Bronchial epithelial cell (primary cell): ENCODE data around the gene CHCHD10. TPM values are rescaled to one million over a fixed set of nuclear protein-coding genes. Genes with fewer than 3 reads are reported as not detected.
A peak's percentile ranks its signal among the peaks of the same experiment; 100 is the strongest.

Source experiments
- DNase-seq: peaks from one replicate; pipeline ENCODE4 v3.0.0-alpha.2; 2010; ENCODE audit warnings: low read depth
- FAIRE-seq: peaks from 2 replicates; lab custom pipeline; 2011; peaks lifted over from hg19 to GRCh38; lab: Jason Lieb, UNC
- H3K27me3 ChIP-seq: 2 replicates; pipeline ENCODE4 v1.5.1; 2011; ENCODE audit warnings: low read length; ENCODE audit not compliant: control insufficient read depth, insufficient read depth
- H3K36me3 ChIP-seq: 2 replicates; pipeline ENCODE4 v1.5.1; 2011; ENCODE audit warnings: low read length; ENCODE audit not compliant: control insufficient read depth, insufficient read depth
- H3K4me3 ChIP-seq: 2 replicates; pipeline ENCODE4 v1.5.1; 2011; ENCODE audit warnings: mild to moderate bottlenecking, low read depth, low read length, control low read depth
- total RNA-seq: library from RNA; depleted of rRNA; stranded (reverse); fragments of >200 nt; gene quantifications from 2 replicates; pipeline ENCODE4 v1.2.1, GENCODE V29; 2014
- TF ChIP-seq, protein P1 (sequence below): IDR thresholded peaks from 2 replicates; pipeline ENCODE4 v1.5.1; 2011; ENCODE audit warnings: mild to moderate bottlenecking, moderate library complexity, low read length, control low read depth, inconsistent platforms; ENCODE audit not compliant: insufficient read depth, severe bottlenecking

CHCHD10 gene
- total RNA-seq, 1 donor from 2014 or later = 4.5 TPM

DNA sequence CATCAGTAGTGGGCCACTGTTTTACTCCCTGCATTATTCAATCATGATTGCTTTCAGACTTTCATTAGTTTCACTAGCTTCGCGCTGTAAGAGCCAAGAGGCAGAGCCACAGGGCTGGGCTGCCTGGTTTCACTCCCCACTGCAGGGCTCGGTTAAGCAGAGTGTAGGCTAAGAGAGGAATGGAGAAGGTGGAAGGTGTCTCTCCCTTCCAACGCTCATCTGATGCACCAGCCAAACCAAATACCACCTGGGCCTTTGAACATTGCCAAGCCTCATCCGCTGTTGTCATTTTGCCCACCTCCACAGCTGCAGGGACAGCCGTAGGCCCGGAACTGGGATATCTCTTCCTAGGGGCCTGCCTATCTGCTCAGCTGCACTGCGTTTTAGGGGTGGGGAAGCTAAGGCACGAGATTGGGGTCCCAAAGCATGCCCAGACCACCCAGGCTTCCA lies 18.5 kb upstream of the CHCHD10 start:
- FAIRE-seq = no peak
- no peak for DNase-seq
- Histone ChIP-seq H3K36me3 (no peaks in the 10 kb centered on the region), H3K27me3 (no peaks in the 10 kb centered on the region), H3K4me3 (peak overlapping the region; percentile 72)
- TF ChIP-seq, protein P1, sequence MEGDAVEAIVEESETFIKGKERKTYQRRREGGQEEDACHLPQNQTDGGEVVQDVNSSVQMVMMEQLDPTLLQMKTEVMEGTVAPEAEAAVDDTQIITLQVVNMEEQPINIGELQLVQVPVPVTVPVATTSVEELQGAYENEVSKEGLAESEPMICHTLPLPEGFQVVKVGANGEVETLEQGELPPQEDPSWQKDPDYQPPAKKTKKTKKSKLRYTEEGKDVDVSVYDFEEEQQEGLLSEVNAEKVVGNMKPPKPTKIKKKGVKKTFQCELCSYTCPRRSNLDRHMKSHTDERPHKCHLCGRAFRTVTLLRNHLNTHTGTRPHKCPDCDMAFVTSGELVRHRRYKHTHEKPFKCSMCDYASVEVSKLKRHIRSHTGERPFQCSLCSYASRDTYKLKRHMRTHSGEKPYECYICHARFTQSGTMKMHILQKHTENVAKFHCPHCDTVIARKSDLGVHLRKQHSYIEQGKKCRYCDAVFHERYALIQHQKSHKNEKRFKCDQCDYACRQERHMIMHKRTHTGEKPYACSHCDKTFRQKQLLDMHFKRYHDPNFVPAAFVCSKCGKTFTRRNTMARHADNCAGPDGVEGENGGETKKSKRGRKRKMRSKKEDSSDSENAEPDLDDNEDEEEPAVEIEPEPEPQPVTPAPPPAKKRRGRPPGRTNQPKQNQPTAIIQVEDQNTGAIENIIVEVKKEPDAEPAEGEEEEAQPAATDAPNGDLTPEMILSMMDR = no peak

DNA sequence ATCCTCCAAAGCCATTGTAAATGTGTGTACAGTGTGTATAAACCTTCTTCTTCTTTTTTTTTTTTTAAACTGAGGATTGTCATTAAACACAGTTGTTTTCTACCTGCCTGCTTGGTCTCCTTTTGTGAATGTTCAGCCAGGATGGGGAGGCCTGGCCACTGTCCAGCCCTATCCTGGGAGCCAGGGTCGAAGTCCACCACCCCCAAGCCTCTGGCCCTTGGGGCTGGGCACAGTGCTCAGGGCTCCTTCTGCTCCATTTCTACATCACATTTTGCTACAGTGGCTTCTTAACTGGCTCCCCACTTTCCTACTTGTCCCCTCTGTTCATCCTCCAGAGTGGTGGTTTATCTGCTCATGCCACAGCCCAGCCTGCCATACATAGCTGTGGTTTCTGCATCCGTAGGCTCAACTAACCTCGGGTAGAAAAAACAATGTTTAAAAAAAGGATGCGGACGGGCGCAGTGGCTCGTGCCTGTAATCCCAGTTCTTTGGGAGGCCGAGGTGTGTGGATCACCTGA lies 16.5 kb upstream of the CHCHD10 start:
- FAIRE-seq (no peak), DNase-seq (no peak)
- H3K27me3 ChIP-seq = no peaks in the 10 kb centered on the region
- H3K36me3 ChIP-seq = no peaks in the 10 kb centered on the region
- H3K4me3 ChIP-seq = no peak overlapping the region
- TF ChIP-seq, protein P1 = no peak

DNA sequence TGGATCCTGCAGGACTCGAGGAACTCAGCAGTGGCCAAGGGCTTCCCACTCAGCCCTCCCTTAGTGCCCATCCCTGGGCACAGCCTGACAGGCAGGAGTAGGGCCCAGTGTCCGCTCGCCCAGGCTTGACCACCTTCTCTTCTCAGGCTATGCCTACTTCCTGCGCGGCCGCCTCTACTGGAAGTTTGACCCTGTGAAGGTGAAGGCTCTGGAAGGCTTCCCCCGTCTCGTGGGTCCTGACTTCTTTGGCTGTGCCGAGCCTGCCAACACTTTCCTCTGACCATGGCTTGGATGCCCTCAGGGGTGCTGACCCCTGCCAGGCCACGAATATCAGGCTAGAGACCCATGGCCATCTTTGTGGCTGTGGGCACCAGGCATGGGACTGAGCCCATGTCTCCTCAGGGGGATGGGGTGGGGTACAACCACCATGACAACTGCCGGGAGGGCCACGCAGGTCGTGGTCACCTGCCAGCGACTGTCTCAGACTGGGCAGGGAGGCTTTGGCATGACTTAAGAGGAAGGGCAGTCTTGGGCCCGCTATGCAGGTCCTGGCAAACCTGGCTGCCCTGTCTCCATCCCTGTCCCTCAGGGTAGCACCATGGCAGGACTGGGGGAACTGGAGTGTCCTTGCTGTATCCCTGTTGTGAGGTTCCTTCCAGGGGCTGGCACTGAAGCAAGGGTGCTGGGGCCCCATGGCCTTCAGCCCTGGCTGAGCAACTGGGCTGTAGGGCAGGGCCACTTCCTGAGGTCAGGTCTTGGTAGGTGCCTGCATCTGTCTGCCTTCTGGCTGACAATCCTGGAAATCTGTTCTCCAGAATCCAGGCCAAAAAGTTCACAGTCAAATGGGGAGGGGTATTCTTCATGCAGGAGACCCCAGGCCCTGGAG lies 15.7 kb upstream of the CHCHD10 start:
- TF ChIP-seq, protein P1 = no peak
- FAIRE-seq (no peak), DNase-seq (no peak)
- Histone ChIP-seq H3K27me3 (no peaks in the 10 kb centered on the region), H3K4me3 (no peak overlapping the region), H3K36me3 (no peaks in the 10 kb centered on the region)

DNA sequence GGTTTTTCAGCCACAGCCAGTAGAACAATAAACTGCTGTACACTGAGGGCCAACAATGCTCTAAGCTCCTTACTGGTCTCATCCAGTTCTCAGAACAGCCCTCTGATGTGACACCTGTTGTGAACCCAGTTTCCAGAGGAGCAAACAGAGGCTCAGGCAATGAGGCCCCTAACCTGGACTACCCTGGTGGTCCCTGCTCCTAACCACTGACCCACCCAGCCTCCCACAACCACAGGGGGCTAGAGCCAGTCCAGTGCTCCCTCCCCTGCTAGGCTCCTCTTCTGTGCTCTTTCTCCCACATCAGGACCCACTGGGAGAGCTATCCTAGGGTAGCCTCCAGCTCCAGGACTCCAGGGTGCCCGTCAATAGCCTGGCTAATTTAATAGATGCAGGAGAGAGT lies 14.9 kb upstream of the CHCHD10 start:
- H3K36me3 ChIP-seq = no peaks in the 10 kb centered on the region
- no peak for DNase-seq
- no peaks in the 10 kb centered on the region for H3K27me3 ChIP-seq
- no peak overlapping the region for H3K4me3 ChIP-seq
- FAIRE-seq = no peak
- TF ChIP-seq, protein P1 = no peak

DNA sequence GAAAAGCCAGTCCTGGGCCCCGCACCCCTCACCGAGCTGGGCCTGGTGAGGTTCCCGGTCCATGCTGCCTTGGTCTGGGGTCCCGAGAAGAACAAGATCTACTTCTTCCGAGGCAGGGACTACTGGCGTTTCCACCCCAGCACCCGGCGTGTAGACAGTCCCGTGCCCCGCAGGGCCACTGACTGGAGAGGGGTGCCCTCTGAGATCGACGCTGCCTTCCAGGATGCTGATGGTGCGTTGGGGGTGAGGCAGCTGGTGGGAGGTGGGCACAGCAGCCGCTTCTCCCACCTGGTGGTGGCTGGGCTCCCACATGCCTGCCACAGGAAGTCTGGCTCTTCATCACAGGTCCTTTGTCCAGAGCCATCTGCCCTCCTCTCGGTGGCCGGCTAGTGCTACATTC lies 14.5 kb upstream of the CHCHD10 start:
- Histone ChIP-seq H3K36me3 (no peaks in the 10 kb centered on the region), H3K27me3 (no peaks in the 10 kb centered on the region), H3K4me3 (no peak overlapping the region)
- no peak for DNase-seq
- no peak for FAIRE-seq
- TF ChIP-seq, protein P1 = no peak
